Panc1 (cell line): ENCODE results near the gene TMOD1.

ENCODE experiments used
- SIN3A ChIP-seq: IDR thresholded peaks from 2 replicates; pipeline ENCODE4 v1.6.1; 2012; ENCODE audit warnings: low read depth, mild to moderate bottlenecking, low read length, moderate library complexity, borderline replicate concordance; ENCODE audit not compliant: insufficient read depth
- TF ChIP-seq, protein P1 (sequence below): fragments of 450-650 bp; IDR thresholded peaks from 2 replicates; pipeline ENCODE4 v1.5.1; 2017; ENCODE audit warnings: mild to moderate bottlenecking

DNA sequence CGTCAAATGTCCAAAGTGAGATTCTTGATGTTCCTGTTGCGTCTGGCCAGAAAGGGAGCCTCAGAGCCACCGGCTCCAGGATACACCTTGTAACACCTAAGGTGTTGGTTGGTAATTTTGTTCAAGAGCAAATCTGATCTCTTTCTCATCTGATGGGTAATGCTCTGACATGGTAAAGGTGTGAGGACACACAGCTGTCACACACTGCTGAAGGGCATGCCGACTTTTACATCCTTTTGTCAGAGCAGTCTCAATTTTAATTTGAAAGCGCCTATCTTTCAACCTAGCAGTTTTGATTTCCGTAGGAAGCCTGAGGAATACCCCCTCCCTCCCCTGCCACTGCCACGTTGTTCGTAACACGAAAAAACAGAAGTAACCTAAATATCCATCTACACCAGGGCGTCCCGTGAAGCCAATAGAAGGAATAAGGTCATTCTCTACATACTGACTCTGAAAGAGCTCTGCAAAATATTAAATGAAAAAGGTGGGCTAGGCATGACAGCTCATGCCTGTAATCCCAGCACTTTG lies 74.3 kb downstream of the TMOD1 start:
- TF ChIP-seq, protein P1, sequence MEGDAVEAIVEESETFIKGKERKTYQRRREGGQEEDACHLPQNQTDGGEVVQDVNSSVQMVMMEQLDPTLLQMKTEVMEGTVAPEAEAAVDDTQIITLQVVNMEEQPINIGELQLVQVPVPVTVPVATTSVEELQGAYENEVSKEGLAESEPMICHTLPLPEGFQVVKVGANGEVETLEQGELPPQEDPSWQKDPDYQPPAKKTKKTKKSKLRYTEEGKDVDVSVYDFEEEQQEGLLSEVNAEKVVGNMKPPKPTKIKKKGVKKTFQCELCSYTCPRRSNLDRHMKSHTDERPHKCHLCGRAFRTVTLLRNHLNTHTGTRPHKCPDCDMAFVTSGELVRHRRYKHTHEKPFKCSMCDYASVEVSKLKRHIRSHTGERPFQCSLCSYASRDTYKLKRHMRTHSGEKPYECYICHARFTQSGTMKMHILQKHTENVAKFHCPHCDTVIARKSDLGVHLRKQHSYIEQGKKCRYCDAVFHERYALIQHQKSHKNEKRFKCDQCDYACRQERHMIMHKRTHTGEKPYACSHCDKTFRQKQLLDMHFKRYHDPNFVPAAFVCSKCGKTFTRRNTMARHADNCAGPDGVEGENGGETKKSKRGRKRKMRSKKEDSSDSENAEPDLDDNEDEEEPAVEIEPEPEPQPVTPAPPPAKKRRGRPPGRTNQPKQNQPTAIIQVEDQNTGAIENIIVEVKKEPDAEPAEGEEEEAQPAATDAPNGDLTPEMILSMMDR: no peak
- TF ChIP-seq SIN3A: no peak
